ENCODE measurements around the gene KEAP1.

DNA sequence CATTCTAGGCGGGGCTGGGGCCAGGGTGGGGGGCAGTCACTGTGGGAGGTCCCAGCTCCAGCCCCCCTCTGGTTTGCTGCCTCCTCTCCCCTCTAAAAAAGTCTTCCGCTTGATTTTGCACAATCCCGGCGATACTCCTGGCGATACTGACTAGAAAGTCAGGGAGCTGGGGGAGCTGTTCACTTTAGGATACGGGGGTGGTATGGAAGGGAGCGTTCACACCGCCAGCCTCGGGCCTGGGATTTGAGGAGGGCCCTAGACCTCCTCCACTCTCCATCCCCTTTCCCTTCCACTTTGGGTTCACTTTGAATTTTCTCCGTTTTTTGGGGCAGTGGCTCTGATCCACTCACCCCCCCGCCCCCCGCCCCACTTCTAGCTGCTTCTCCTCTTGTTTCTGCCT is 35.0 kb downstream of the KEAP1 start:
- TF ChIP-seq, protein P1, sequence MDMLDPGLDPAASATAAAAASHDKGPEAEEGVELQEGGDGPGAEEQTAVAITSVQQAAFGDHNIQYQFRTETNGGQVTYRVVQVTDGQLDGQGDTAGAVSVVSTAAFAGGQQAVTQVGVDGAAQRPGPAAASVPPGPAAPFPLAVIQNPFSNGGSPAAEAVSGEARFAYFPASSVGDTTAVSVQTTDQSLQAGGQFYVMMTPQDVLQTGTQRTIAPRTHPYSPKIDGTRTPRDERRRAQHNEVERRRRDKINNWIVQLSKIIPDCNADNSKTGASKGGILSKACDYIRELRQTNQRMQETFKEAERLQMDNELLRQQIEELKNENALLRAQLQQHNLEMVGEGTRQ (IDR thresholded peaks at IDR 0.05; ENCODE audit: borderline replicate concordance, low read depth, low read length): no peak
- TF ChIP-seq HCFC1 (IDR thresholded peaks at IDR 0.05; ENCODE audit: low read length) (no peak), RCOR1 (conservative IDR thresholded peaks at IDR 0.05; ENCODE audit: low read depth, low read length) (no peak)

Data from GM12878 (cell line).